ENCODE measurements around the gene SYTL5.

SYTL5 gene

DNA sequence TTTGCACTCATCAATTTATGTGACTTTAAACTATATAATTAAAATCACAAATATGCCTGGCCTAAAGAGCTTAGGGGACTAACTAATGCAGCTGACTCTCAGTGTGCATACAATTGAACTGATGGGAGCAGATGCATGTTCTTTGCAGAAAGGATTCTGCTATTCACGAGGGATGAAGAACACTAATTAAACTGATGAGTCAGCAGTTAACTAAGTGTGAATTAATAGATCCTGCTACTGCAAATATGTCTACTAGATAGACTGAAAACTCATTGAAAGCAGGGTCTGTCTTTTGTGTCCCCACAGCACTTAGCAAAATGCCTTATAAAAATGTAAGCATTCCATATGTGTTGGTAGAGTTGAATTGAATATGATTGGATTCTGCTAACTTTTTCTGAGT, 110.4 kb downstream of the SYTL5 start:
- Histone ChIP-seq H3K36me3 (ENCODE audit: control insufficient read depth in 1 of 2, insufficient read depth in 2 of 2, low read length in 2 of 2) (peaks cover 0 to 1% of the 10 kb centered on the region in 2 experiments), H2BK120ac (ENCODE audit: insufficient read depth, low read length, poor library complexity) (no peak overlapping the region), H4K8ac (ENCODE audit: low read depth, low read length) (no peak overlapping the region), H2BK5ac (ENCODE audit: low read depth, low read length, poor library complexity) (no peak overlapping the region), H3K4me2 (ENCODE audit: low read length) (no peak overlapping the region), H3K4me1 (ENCODE audit: control insufficient read depth in 1 of 2, insufficient read depth in 2 of 2, low read length in 2 of 2) (no peaks in the 10 kb centered on the region), H2AK5ac (ENCODE audit: low read length) (no peak overlapping the region), H3K27me3 (ENCODE audit: insufficient read depth, low read length) (no peaks in the 10 kb centered on the region), H3K9me3 (ENCODE audit: insufficient read depth, low read depth, low read length) (no peaks in the 10 kb centered on the region), H4K12ac (ENCODE audit: low read depth, low read length) (no peak overlapping the region), H3K79me1 (ENCODE audit: low read length) (no peaks in the 10 kb centered on the region), H3K18ac (ENCODE audit: low read length) (no peak overlapping the region), H3K14ac (ENCODE audit: low read length) (no peak overlapping the region), H3K4me3 (ENCODE audit: low read depth, low read length) (no peak overlapping the region), H3K23ac (ENCODE audit: low read length) (no peak overlapping the region), H3K4ac (ENCODE audit: low read depth, low read length) (no peak overlapping the region), H3K27ac (ENCODE audit: low read depth, low read length) (no peak overlapping the region), H2AFZ (ENCODE audit: insufficient read depth, low read length, poor library complexity) (no peak overlapping the region), H4K91ac (ENCODE audit: low read depth, low read length) (no peak overlapping the region), H3K79me2 (ENCODE audit: control insufficient read depth, insufficient read depth, low read length, poor library complexity) (no peaks in the 10 kb centered on the region), H2BK12ac (ENCODE audit: low read length) (no peak overlapping the region), H3K9ac (ENCODE audit: low read length) (no peak overlapping the region)
- no CpG with 5 or more reads among the region's 1 CpG for whole genome bisulfite sequencing (ENCODE audit: extremely low coverage, insufficient coverage, insufficient read length)
- no peak for DNase-seq

DNA sequence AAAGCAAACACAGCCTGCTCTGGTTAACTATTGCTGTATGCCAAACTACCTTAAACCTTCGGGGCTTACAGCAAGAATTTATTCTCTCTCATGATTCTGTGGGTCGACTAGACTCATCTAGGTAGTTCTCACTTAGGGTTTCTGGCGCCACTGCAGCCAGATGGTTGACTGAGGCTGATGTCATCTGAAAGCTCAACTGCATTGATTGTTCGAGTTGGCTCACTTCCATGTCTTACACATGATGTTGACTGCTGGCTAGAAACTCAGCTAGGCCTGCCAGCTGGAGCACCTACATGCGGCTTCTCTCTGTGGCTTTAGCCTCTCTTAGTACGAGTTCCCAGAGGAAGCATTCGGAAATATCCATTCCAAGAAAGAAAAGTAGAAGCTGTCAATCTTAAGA, 111.1 kb downstream of the SYTL5 start:
- no peak overlapping the region for H3K18ac ChIP-seq (ENCODE audit: low read length)
- no peak overlapping the region for H3K4me3 ChIP-seq (ENCODE audit: low read depth, low read length)
- no peak overlapping the region for H2BK120ac ChIP-seq (ENCODE audit: insufficient read depth, low read length, poor library complexity)
- H3K79me1 ChIP-seq (ENCODE audit: low read length): no peaks in the 10 kb centered on the region
- no peak overlapping the region for H2BK5ac ChIP-seq (ENCODE audit: low read depth, low read length, poor library complexity)
- H3K27me3 ChIP-seq (ENCODE audit: insufficient read depth, low read length): no peaks in the 10 kb centered on the region
- no peak for DNase-seq
- H3K27ac ChIP-seq (ENCODE audit: low read depth, low read length): no peak overlapping the region
- no peaks in the 10 kb centered on the region for H3K4me1 ChIP-seq (ENCODE audit: control insufficient read depth in 1 of 2, insufficient read depth in 2 of 2, low read length in 2 of 2)
- no peak overlapping the region for H3K4me2 ChIP-seq (ENCODE audit: low read length)
- H3K36me3 ChIP-seq (ENCODE audit: control insufficient read depth in 1 of 2, insufficient read depth in 2 of 2, low read length in 2 of 2): peaks cover 0 to 1% of the 10 kb centered on the region in 2 experiments
- no peak overlapping the region for H4K91ac ChIP-seq (ENCODE audit: low read depth, low read length)
- H3K14ac ChIP-seq (ENCODE audit: low read length): no peak overlapping the region
- H3K4ac ChIP-seq (ENCODE audit: low read depth, low read length): no peak overlapping the region
- H4K12ac ChIP-seq (ENCODE audit: low read depth, low read length): no peak overlapping the region
- H3K9ac ChIP-seq (ENCODE audit: low read length): no peak overlapping the region
- no peaks in the 10 kb centered on the region for H3K79me2 ChIP-seq (ENCODE audit: control insufficient read depth, insufficient read depth, low read length, poor library complexity)
- no peak overlapping the region for H2AK5ac ChIP-seq (ENCODE audit: low read length)
- H2AFZ ChIP-seq (ENCODE audit: insufficient read depth, low read length, poor library complexity): no peak overlapping the region
- H3K9me3 ChIP-seq (ENCODE audit: insufficient read depth, low read depth, low read length): no peaks in the 10 kb centered on the region
- no peak overlapping the region for H3K23ac ChIP-seq (ENCODE audit: low read length)
- no peak overlapping the region for H4K8ac ChIP-seq (ENCODE audit: low read depth, low read length)
- no CpG with 5 or more reads among the region's 7 CpGs for WGBS (ENCODE audit: extremely low coverage, insufficient coverage, insufficient read length)
- H2BK12ac ChIP-seq (ENCODE audit: low read length): no peak overlapping the region

DNA sequence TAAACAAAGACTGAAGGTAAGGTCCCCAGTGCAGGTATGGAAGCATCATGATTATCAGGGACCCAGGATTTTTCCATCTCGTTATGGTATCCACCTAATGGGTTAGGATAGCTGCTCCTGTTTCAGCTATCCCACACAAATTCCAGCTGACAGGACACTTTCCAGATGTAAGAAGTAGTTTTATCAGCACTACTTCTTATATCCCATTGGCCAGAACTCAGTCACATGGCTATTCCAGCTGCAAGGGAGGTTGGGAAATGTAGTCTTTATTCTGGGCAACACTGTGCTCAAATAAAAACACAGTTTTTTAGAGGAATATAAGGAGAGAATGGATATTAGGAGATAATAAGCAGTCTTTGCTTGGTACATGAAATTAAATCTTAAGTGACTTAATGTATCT, 117.6 kb downstream of the SYTL5 start:
- H3K27me3 ChIP-seq (ENCODE audit: insufficient read depth, low read length): no peaks in the 10 kb centered on the region
- H3K79me1 ChIP-seq (ENCODE audit: low read length): no peaks in the 10 kb centered on the region
- no peak for DNase-seq
- H3K79me2 ChIP-seq (ENCODE audit: control insufficient read depth, insufficient read depth, low read length, poor library complexity): no peaks in the 10 kb centered on the region
- no peak overlapping the region for H4K8ac ChIP-seq (ENCODE audit: low read depth, low read length)
- H3K9me3 ChIP-seq (ENCODE audit: insufficient read depth, low read depth, low read length): no peaks in the 10 kb centered on the region
- no peak overlapping the region for H4K91ac ChIP-seq (ENCODE audit: low read depth, low read length)
- peaks cover 0 to 2% of the 10 kb centered on the region in 2 experiments for H3K4me1 ChIP-seq (ENCODE audit: control insufficient read depth in 1 of 2, insufficient read depth in 2 of 2, low read length in 2 of 2)
- peaks cover 0 to 2% of the 10 kb centered on the region in 2 experiments for H3K36me3 ChIP-seq (ENCODE audit: control insufficient read depth in 1 of 2, insufficient read depth in 2 of 2, low read length in 2 of 2)
- H4K12ac ChIP-seq (ENCODE audit: low read depth, low read length): no peak overlapping the region
- no peak overlapping the region for H3K14ac ChIP-seq (ENCODE audit: low read length)
- H3K18ac ChIP-seq (ENCODE audit: low read length): no peak overlapping the region
- no peak overlapping the region for H3K4me3 ChIP-seq (ENCODE audit: low read depth, low read length)
- no peak overlapping the region for H3K23ac ChIP-seq (ENCODE audit: low read length)
- no peak overlapping the region for H2AK5ac ChIP-seq (ENCODE audit: low read length)
- no CpG with 5 or more reads among the region's 1 CpG for WGBS (ENCODE audit: extremely low coverage, insufficient coverage, insufficient read length)
- H2BK5ac ChIP-seq (ENCODE audit: low read depth, low read length, poor library complexity): no peak overlapping the region
- H3K4me2 ChIP-seq (ENCODE audit: low read length): no peak overlapping the region
- H2AFZ ChIP-seq (ENCODE audit: insufficient read depth, low read length, poor library complexity): no peak overlapping the region
- no peak overlapping the region for H3K27ac ChIP-seq (ENCODE audit: low read depth, low read length)
- no peak overlapping the region for H2BK120ac ChIP-seq (ENCODE audit: insufficient read depth, low read length, poor library complexity)
- no peak overlapping the region for H3K4ac ChIP-seq (ENCODE audit: low read depth, low read length)
- no peak overlapping the region for H3K9ac ChIP-seq (ENCODE audit: low read length)
- H2BK12ac ChIP-seq (ENCODE audit: low read length): no peak overlapping the region

DNA sequence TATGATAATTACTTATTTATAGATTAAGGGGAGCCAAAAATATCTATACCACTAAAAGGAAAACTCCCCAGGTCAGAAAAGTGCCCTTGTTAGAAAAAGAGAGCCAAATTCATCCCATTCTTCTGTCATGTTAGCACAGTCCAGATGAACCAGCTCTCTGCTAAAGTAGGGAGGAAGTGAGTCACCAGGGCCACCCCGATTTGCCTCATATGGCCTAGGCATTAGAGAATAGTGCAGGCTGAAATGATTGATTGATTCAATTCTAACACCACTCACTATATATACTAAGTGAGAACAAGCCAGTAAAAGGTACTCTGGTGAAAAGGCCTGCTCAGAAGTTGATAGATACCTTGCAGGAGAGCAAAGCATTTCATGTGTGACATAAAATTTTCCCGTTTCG, 119.8 kb downstream of the SYTL5 start:
- H2AFZ ChIP-seq (ENCODE audit: insufficient read depth, low read length, poor library complexity): no peak overlapping the region
- H3K23ac ChIP-seq (ENCODE audit: low read length): no peak overlapping the region
- no peaks in the 10 kb centered on the region for H3K9me3 ChIP-seq (ENCODE audit: insufficient read depth, low read depth, low read length)
- no peak overlapping the region for H3K4me3 ChIP-seq (ENCODE audit: low read depth, low read length)
- peaks cover 0 to 2% of the 10 kb centered on the region in 2 experiments for H3K4me1 ChIP-seq (ENCODE audit: control insufficient read depth in 1 of 2, insufficient read depth in 2 of 2, low read length in 2 of 2)
- H2AK5ac ChIP-seq (ENCODE audit: low read length): no peak overlapping the region
- H3K79me2 ChIP-seq (ENCODE audit: control insufficient read depth, insufficient read depth, low read length, poor library complexity): no peaks in the 10 kb centered on the region
- no peak overlapping the region for H4K8ac ChIP-seq (ENCODE audit: low read depth, low read length)
- no peak overlapping the region for H3K4me2 ChIP-seq (ENCODE audit: low read length)
- no CpG with 5 or more reads among the region's 3 CpGs for WGBS (ENCODE audit: extremely low coverage, insufficient coverage, insufficient read length)
- no peak overlapping the region for H3K14ac ChIP-seq (ENCODE audit: low read length)
- H3K9ac ChIP-seq (ENCODE audit: low read length): no peak overlapping the region
- no peak overlapping the region for H4K12ac ChIP-seq (ENCODE audit: low read depth, low read length)
- H3K27ac ChIP-seq (ENCODE audit: low read depth, low read length): no peak overlapping the region
- no peak for DNase-seq
- no peaks in the 10 kb centered on the region for H3K79me1 ChIP-seq (ENCODE audit: low read length)
- no peaks in the 10 kb centered on the region for H3K27me3 ChIP-seq (ENCODE audit: insufficient read depth, low read length)
- H3K4ac ChIP-seq (ENCODE audit: low read depth, low read length): no peak overlapping the region
- H2BK5ac ChIP-seq (ENCODE audit: low read depth, low read length, poor library complexity): no peak overlapping the region
- no peak overlapping the region for H2BK12ac ChIP-seq (ENCODE audit: low read length)
- H3K36me3 ChIP-seq (ENCODE audit: control insufficient read depth in 1 of 2, insufficient read depth in 2 of 2, low read length in 2 of 2): peaks cover 0 to 2% of the 10 kb centered on the region in 2 experiments
- no peak overlapping the region for H2BK120ac ChIP-seq (ENCODE audit: insufficient read depth, low read length, poor library complexity)
- no peak overlapping the region for H3K18ac ChIP-seq (ENCODE audit: low read length)
- H4K91ac ChIP-seq (ENCODE audit: low read depth, low read length): no peak overlapping the region

All from trophoblast cell (in vitro differentiated cells and primary cell).